ENCODE data around the gene SCYGR2. TPM values are rescaled to one million over a fixed set of nuclear protein-coding genes. Genes with fewer than 3 reads are reported as not detected.

SCYGR2 gene
- polyA plus RNA-seq, 1 donor, result not detected

DNA sequence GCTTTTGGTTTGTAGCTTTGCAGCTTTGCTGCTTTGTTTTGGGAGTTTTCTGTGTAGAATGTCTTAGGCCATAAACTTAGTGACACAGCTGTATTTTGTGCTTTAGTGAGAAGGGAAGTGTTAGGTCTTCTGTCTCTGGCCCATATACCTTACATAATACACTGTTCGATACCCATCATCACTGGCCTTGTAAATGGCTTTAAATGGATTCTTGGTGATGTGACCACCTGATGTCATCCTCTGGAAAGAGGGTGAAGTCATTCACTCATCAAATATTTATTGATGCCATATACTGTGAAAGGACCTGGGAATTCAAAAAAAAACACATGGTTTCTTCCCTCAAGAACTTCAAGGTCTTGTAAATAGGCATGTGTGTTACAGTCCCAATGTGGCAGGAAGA is 18.9 kb upstream of the SCYGR2 start:
- no peaks in the 10 kb centered on the region for H3K4me1 ChIP-seq (ENCODE audit: control insufficient read depth, insufficient read depth, low read length)
- H3K4me3 ChIP-seq (ENCODE audit: low read length), result no peak overlapping the region
- H3K9me3 ChIP-seq (ENCODE audit: control insufficient read depth, low read depth, low read length), result peaks cover 6% of the 10 kb centered on the region
- no peaks in the 10 kb centered on the region for H3K27me3 ChIP-seq (ENCODE audit: control insufficient read depth, insufficient read depth, low read length)
- no peak for DNase-seq
- WGBS (ENCODE audit: insufficient coverage, low lambda C conversion rate), result no CpG with 5 or more reads among the region's 1 CpG
- no peak overlapping the region for H3K27ac ChIP-seq (ENCODE audit: low read length)
- no peaks in the 10 kb centered on the region for H3K36me3 ChIP-seq (ENCODE audit: control insufficient read depth, insufficient read depth, low read length)

- no peak for DNase-seq
- Histone ChIP-seq H3K36me3 (ENCODE audit: control insufficient read depth, insufficient read depth, low read length) (no peaks in the 10 kb centered on the region), H3K9me3 (ENCODE audit: control insufficient read depth, low read depth, low read length) (peaks cover 6% of the 10 kb centered on the region), H3K4me1 (ENCODE audit: control insufficient read depth, insufficient read depth, low read length) (no peaks in the 10 kb centered on the region), H3K27ac (ENCODE audit: low read length) (no peak overlapping the region), H3K4me3 (ENCODE audit: low read length) (no peak overlapping the region), H3K27me3 (ENCODE audit: control insufficient read depth, insufficient read depth, low read length) (no peaks in the 10 kb centered on the region)
These were observed 16.3 kb upstream of the SCYGR2 start for GRCh38 chr2:227582369-227582768.

DNA sequence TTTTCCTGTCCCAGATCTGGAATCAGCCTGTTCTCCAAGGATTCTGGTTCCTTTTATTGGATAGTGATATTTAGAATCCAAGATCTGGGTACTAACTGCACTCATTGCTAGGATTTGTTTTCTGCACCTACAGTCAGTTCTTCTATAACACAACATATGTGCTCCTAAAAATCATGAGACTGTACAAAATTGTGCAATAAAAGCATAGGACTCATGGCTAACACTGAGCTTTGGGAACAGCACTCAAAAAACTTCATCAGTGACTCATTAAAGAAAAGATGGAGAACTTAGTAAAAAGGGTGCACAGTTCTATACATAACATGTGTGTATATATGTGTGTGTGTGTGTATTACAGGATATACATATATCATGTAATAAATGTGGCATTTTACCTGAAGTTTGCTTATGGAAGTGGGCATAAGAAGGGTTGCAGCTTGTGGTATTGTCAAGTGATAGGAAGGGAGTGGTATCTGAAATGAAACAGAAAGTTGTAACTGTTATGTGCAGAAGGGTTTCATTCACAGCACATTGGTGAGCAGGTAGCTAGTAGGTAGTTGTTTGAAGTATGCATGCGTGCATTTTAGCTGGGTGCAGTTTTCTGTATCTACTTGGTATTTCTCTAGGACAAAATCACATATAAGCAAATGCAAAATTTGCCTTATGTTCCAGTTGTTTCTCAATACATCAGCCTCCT is 5.9 kb upstream of the SCYGR2 start:
- Histone ChIP-seq H3K4me3 (ENCODE audit: low read length) (no peak overlapping the region), H3K27ac (ENCODE audit: low read length) (no peak overlapping the region), H3K36me3 (ENCODE audit: control insufficient read depth, insufficient read depth, low read length) (no peaks in the 10 kb centered on the region), H3K27me3 (ENCODE audit: control insufficient read depth, insufficient read depth, low read length) (no peaks in the 10 kb centered on the region), H3K9me3 (ENCODE audit: control insufficient read depth, low read depth, low read length) (peaks cover 4% of the 10 kb centered on the region), H3K4me1 (ENCODE audit: control insufficient read depth, insufficient read depth, low read length) (no peaks in the 10 kb centered on the region)
- no CpG with 5 or more reads among the region's 1 CpG for WGBS (ENCODE audit: insufficient coverage, low lambda C conversion rate)
- DNase-seq, result no peak

- Histone ChIP-seq H3K4me1 (ENCODE audit: control insufficient read depth, insufficient read depth, low read length) (no peaks in the 10 kb centered on the region), H3K4me3 (ENCODE audit: low read length) (no peak overlapping the region), H3K27me3 (ENCODE audit: control insufficient read depth, insufficient read depth, low read length) (no peaks in the 10 kb centered on the region), H3K9me3 (ENCODE audit: control insufficient read depth, low read depth, low read length) (no peaks in the 10 kb centered on the region), H3K36me3 (ENCODE audit: control insufficient read depth, insufficient read depth, low read length) (no peaks in the 10 kb centered on the region), H3K27ac (ENCODE audit: low read length) (no peak overlapping the region)
- no CpG with 5 or more reads among the region's 4 CpGs for WGBS (ENCODE audit: insufficient coverage, low lambda C conversion rate)
- DNase-seq, result no peak
These were observed 2.9 kb upstream of the SCYGR2 start for GRCh38 chr2:227595797-227596196.

- no peak for DNase-seq
- H3K4me3 ChIP-seq (ENCODE audit: low read length), result no peak overlapping the region
- H3K9me3 ChIP-seq (ENCODE audit: control insufficient read depth, low read depth, low read length), result no peaks in the 10 kb centered on the region
- no peaks in the 10 kb centered on the region for H3K27me3 ChIP-seq (ENCODE audit: control insufficient read depth, insufficient read depth, low read length)
- no peaks in the 10 kb centered on the region for H3K36me3 ChIP-seq (ENCODE audit: control insufficient read depth, insufficient read depth, low read length)
- H3K4me1 ChIP-seq (ENCODE audit: control insufficient read depth, insufficient read depth, low read length), result no peaks in the 10 kb centered on the region
- no peak overlapping the region for H3K27ac ChIP-seq (ENCODE audit: low read length)
These were observed 1.7 kb upstream of the SCYGR2 start for GRCh38 chr2:227597036-227597435.

DNA sequence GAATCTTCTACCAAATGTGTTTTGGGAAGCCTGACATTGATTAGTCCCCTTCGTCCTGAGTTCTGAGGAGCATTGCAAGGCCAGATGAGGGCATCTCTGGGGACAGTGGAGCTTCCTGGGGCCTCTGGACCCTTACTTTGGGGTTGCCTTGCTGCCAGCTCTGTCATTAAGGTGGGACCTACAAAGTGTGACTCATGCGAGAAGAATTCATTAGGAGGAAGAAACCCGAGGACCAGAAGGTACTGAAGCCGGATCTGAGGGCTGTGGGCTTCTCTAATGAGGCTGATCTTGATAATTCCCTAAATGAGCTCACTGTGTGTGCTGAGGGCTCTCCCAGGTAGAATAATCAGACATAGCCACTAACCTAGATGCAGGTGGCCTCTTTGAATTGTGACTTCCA is 695 bp upstream of the SCYGR2 start:
- Histone ChIP-seq H3K9me3 (ENCODE audit: control insufficient read depth, low read depth, low read length) (no peaks in the 10 kb centered on the region), H3K4me3 (ENCODE audit: low read length) (no peak overlapping the region), H3K4me1 (ENCODE audit: control insufficient read depth, insufficient read depth, low read length) (no peaks in the 10 kb centered on the region), H3K27me3 (ENCODE audit: control insufficient read depth, insufficient read depth, low read length) (no peaks in the 10 kb centered on the region), H3K27ac (ENCODE audit: low read length) (no peak overlapping the region), H3K36me3 (ENCODE audit: control insufficient read depth, insufficient read depth, low read length) (no peaks in the 10 kb centered on the region)
- DNase-seq, result peak in 1 of 2 donors; percentile 11
- WGBS (ENCODE audit: insufficient coverage, low lambda C conversion rate), result 20% methylated on average over 1 of the region's 4 CpGs

DNA sequence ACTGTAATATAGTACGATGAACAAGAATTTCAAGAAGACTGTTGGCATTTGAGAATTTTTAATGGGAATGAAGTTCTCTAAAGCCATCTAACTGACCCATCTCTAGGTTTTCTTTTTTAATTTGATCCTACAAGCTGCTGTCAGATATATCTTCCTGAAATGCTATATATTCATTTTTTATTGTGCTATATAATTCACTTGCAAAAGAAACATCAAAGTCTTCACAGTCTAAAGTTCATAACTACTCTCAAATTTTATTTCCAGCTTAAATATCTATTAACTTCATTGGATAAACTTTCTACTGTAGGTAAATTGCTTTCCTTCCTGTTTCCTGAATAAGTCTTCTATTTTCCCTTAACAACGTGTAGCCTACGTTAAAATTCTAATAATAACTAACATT is 3.7 kb downstream of the SCYGR2 start:
- Histone ChIP-seq H3K36me3 (ENCODE audit: control insufficient read depth, insufficient read depth, low read length) (no peaks in the 10 kb centered on the region), H3K27ac (ENCODE audit: low read length) (no peak overlapping the region), H3K9me3 (ENCODE audit: control insufficient read depth, low read depth, low read length) (no peaks in the 10 kb centered on the region), H3K4me3 (ENCODE audit: low read length) (no peak overlapping the region), H3K4me1 (ENCODE audit: control insufficient read depth, insufficient read depth, low read length) (no peaks in the 10 kb centered on the region), H3K27me3 (ENCODE audit: control insufficient read depth, insufficient read depth, low read length) (no peaks in the 10 kb centered on the region)
- no peak for DNase-seq
- 100% methylated on average over 2 of the region's 3 CpGs for WGBS (ENCODE audit: insufficient coverage, low lambda C conversion rate)

GRCh38 chr2:227606476-227606875 is 7.8 kb downstream of the SCYGR2 start:
- Histone ChIP-seq H3K4me3 (ENCODE audit: low read length) (no peak overlapping the region), H3K27ac (ENCODE audit: low read length) (no peak overlapping the region), H3K27me3 (ENCODE audit: control insufficient read depth, insufficient read depth, low read length) (no peaks in the 10 kb centered on the region), H3K9me3 (ENCODE audit: control insufficient read depth, low read depth, low read length) (no peaks in the 10 kb centered on the region), H3K36me3 (ENCODE audit: control insufficient read depth, insufficient read depth, low read length) (no peaks in the 10 kb centered on the region), H3K4me1 (ENCODE audit: control insufficient read depth, insufficient read depth, low read length) (no peaks in the 10 kb centered on the region)
- WGBS (ENCODE audit: insufficient coverage, low lambda C conversion rate), result 100% methylated on average over 1 of the region's 1 CpG
- peak; percentile 47 to 56 for DNase-seq

GRCh38 chr2:227607941-227608340 is 9.2 kb downstream of the SCYGR2 start:
- Histone ChIP-seq H3K9me3 (ENCODE audit: control insufficient read depth, low read depth, low read length) (no peaks in the 10 kb centered on the region), H3K4me1 (ENCODE audit: control insufficient read depth, insufficient read depth, low read length) (no peaks in the 10 kb centered on the region), H3K4me3 (ENCODE audit: low read length) (no peak overlapping the region), H3K36me3 (ENCODE audit: control insufficient read depth, insufficient read depth, low read length) (no peaks in the 10 kb centered on the region), H3K27me3 (ENCODE audit: control insufficient read depth, insufficient read depth, low read length) (no peaks in the 10 kb centered on the region), H3K27ac (ENCODE audit: low read length) (no peak overlapping the region)
- no peak for DNase-seq
- WGBS (ENCODE audit: insufficient coverage, low lambda C conversion rate), result no CpG with 5 or more reads among the region's 3 CpGs

DNA sequence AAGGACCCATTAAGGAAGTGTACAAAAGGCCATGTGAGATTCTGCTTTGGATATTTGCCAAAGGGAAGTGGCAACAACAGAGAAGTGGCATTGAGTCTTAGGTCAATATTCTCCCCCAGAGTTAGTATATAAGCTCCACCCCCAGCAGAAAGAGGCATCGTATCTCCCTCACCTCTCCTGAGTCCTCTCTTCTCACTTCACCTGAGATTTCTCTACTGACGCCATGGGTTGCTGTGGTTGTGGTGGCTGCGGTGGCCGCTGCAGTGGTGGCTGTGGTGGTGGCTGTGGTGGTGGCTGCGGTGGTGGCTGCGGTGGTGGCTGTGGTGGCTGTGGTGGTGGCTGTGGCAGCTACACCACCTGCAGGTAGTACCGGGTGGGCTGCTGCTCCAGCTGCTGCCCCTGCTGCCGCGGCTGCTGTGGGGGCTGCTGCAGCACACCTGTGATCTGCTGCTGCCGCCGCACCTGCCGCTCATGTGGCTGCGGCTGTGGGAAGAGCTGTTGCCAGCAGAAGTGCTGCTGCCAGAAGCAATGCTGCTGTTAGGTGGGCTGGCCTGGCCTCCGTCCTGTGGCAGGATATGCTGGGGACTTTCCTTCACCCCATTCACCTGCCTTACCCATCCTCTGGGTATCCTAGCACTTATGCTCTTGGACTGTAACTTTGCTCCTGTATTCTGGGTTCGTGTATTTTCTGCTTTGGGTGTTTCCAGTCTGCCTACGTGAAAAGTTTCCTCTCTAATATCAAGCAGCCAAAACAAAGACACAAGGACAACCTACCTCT is 10.1 kb downstream of the SCYGR2 start:
- no peaks in the 10 kb centered on the region for H3K4me1 ChIP-seq (ENCODE audit: control insufficient read depth, insufficient read depth, low read length)
- no peak overlapping the region for H3K27ac ChIP-seq (ENCODE audit: low read length)
- DNase-seq, result peak in 1 of 2 donors; percentile 9
- H3K27me3 ChIP-seq (ENCODE audit: control insufficient read depth, insufficient read depth, low read length), result no peaks in the 10 kb centered on the region
- no peaks in the 10 kb centered on the region for H3K36me3 ChIP-seq (ENCODE audit: control insufficient read depth, insufficient read depth, low read length)
- H3K4me3 ChIP-seq (ENCODE audit: low read length), result no peak overlapping the region
- H3K9me3 ChIP-seq (ENCODE audit: control insufficient read depth, low read depth, low read length), result no peaks in the 10 kb centered on the region
- WGBS (ENCODE audit: insufficient coverage, low lambda C conversion rate), result 90% methylated on average over 2 of the region's 16 CpGs

DNA sequence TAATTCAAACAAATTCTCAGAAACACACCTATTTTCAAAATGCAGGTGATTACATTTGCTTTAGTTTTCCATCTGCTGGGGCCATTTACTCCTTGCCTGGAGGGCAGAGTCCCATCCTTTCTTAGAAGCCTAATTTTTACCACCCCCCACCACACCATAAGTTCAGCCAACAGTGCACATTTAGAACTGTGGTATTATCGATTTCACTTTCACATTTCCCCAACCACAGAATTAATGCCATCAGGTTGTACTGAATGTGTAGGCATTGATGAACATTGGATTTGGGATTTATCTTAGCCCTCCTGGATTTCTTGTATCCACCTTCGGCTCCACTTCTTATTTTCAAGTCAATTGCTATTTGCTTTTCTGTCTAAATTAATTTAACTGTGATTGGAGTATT is 11.4 kb downstream of the SCYGR2 start:
- no peaks in the 10 kb centered on the region for H3K27me3 ChIP-seq (ENCODE audit: control insufficient read depth, insufficient read depth, low read length)
- no peak for DNase-seq
- WGBS (ENCODE audit: insufficient coverage, low lambda C conversion rate), result 100% methylated on average over 1 of the region's 2 CpGs
- no peaks in the 10 kb centered on the region for H3K9me3 ChIP-seq (ENCODE audit: control insufficient read depth, low read depth, low read length)
- no peaks in the 10 kb centered on the region for H3K4me1 ChIP-seq (ENCODE audit: control insufficient read depth, insufficient read depth, low read length)
- no peaks in the 10 kb centered on the region for H3K36me3 ChIP-seq (ENCODE audit: control insufficient read depth, insufficient read depth, low read length)
- no peak overlapping the region for H3K27ac ChIP-seq (ENCODE audit: low read length)
- H3K4me3 ChIP-seq (ENCODE audit: low read length), result no peak overlapping the region
